Ammon's horn (tissue), 1 donor: Measurements from ENCODE around the gene JAK2.
"Not testable (repeated sequence)": the region's sequence is repeated elsewhere in the genome, so short reads cannot be mapped to it uniquely, and the experiment has no call there.

Experiments used
- DNase-seq: peaks from one replicate; pipeline ENCODE4 v3.0.0-alpha.2; 2016; ENCODE audit warnings: low spot score

JAK2 gene

DNA sequence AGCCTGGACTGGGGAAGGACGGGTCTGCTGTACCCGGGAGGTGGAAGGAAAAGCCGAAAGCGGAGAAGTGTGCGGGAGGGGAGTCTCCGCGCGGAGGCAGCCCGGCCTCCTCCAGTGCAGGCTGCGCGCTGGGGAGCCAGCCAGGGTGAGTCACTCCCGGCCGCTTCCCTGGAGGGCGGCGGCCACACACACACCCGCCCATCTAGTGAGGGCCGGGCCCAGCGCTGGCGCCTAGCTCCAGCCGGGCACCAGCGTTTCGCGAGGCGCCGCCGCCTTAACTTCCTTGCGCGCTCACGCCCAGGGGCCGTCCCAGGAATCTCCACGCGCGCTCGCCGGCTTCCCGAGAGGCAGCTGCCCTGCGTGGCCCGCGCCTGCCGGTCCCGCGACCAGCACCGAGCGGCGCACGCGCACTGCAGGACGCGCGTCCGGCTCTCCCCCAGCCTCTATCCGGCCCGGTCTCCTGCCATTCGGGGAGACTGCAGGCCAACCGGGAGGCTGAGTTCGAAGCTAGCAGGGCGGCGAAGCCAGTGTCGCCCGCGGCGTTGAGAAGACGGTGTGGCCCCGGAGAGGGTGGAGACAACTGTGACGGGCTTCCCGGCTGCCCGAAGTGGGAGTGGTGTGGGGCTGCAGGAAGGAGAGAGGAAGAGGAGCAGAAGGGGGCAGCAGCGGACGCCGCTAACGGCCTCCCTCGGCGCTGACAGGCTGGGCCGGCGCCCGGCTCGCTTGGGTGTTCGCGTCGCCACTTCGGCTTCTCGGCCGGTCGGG lies at the start of gene JAK2:
Gene JAK2, plus strand, starts transcription at position 652 of the 765 bp plus-strand sequence. CDS start 36,716 bp downstream, outside the sequence.
- DNase-seq, result peak; percentile 92

GRCh38 chr9:4936277-4936676 lies 48.8 kb upstream of the JAK2 start:
- no peak for DNase-seq

- no peak for DNase-seq
Measured at GRCh38 chr9:4936823-4937222, 48.2 kb upstream of the JAK2 start.

GRCh38 chr9:4937446-4937845 lies 47.6 kb upstream of the JAK2 start:
- DNase-seq, result no peak

GRCh38 chr9:4938496-4938895 lies 46.6 kb upstream of the JAK2 start:
- no peak for DNase-seq

DNA sequence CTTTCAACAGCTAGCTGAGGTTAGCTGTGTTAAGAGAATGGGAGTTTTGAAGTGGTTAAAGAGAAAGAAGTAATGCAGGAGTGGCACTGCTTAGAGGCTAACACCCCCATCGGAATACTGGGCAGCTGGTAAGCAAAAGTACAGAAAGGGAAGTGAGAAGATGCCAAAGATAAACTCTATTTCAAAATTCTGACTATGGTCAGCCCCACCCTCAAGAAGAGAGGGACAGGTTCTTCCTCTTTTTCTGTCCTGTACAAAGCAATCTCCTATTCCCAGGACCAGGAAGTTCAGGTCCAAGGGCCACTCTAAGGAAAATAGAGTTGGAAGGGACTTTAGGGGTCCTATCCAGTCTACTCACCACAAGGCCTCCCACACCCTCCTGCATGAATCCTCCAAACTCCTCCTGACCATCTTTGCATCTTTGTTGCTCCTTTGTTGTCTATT lies 45.9 kb upstream of the JAK2 start:
- DNase-seq, result peak; percentile 48

- not testable (repeated sequence) for DNase-seq
Measured at GRCh38 chr9:4942042-4942691, 42.9 kb upstream of the JAK2 start.

GRCh38 chr9:4943346-4943745 lies 41.7 kb upstream of the JAK2 start:
- DNase-seq, result no peak

- DNase-seq, result not testable (repeated sequence)
Measured at GRCh38 chr9:4944431-4945211, 40.5 kb upstream of the JAK2 start.

DNA sequence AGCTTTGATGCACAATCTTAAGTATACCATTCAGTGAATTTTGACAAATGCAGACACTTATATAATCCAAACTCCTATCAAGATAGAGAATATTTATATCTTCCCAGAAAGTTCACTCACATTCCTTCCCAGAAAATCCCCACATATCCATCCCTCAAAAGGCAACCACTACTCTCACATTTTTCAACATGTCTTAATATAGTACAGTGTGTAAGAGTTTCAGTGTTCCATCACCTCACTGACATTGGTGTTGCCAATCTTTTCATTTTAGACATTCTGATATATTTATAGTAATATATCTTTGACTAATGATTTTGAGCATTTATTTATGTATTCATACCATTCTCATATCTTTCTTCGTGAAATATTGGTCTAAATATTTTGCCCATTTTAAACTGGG lies 38.1 kb upstream of the JAK2 start:
- no peak for DNase-seq

DNA sequence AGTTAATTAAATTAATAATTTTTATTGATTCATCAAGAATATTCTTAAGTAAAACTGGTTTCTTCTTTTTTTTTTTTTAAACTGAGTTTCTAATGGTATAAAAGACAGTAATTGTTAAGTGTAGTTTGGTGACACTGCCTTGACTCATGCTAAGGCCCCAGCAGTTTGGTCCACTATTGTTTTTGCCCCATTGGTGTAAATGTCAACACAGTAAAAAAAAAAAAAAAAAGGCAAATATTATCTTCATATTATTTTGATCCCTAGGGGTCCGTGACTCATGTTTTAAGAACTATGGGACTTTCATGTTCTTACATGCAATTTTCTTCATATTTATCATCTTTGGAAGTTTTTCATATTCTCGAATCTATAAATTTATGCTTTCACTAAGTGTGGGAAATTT lies 29.2 kb upstream of the JAK2 start:
- DNase-seq, result no peak

DNA sequence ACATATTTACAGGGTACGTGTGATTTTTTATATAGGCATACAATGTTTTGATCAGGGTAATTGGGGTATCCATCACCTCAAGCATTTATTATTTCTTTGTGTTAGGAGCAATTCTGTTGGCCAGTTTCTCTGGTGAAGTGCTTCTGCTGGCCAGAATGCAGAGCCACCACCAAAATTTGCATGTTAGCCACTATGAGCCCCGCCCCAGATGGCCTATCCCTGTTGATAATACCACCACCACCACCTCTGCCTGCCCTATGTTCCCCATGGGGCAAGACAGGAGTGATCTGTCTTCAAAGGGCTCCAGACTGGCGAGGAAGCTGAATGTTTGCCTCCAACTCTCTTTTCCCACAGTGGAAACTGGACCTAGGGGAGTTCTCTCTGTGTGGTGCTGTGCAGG lies 26.0 kb upstream of the JAK2 start:
- no peak for DNase-seq

GRCh38 chr9:4962085-4962484 lies 23.0 kb upstream of the JAK2 start:
- DNase-seq, result no peak

DNA sequence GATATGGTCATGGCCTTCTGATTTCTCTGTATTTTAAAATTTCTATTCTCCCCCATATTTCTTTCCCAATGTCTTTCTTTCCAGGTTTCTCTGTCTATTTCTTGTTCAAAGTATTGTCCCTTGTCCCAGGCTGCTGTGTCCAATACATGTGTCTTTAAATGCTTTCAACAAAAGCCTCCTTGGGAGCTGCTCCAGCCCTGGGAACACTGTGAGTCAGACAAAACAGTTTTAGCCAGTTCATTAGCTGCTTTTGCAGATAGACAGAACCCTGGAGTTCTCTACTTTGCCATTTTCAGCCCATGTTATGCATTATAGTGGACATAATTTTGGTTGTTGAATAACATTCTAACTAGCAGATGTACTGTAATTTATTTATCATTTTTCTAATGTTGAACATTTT lies 20.5 kb upstream of the JAK2 start:
- DNase-seq, result no peak

DNA sequence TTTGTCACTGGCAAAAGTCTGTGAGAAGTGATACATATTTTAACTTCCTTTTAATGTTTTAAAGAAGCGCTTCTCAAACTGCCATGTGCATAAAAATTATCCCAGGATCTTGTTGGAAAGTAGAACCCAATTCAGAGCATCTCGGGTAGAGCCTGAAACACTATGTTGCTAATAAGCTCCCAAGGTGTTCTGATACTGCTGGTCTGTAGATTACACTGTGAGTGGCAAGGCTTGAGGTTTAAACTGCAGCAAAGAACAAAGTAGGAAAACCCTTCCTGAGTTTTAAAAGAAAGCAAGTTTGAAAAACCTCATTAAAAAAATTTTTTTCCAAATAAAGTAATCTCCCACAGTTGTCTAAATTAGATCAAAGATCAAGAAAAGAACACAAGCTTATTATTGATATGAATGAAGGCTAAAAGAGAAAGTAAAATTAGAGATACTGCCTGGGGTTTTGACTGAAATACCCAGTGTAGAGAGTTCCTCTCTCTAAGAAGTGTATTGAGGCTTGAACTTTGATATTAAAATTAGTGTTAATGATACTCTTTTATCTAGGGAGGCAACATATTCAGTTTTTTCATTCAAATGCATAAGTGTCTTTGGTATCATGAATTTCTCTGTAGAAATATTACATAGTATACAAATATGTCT lies 19.8 kb upstream of the JAK2 start:
- DNase-seq, result no peak

DNA sequence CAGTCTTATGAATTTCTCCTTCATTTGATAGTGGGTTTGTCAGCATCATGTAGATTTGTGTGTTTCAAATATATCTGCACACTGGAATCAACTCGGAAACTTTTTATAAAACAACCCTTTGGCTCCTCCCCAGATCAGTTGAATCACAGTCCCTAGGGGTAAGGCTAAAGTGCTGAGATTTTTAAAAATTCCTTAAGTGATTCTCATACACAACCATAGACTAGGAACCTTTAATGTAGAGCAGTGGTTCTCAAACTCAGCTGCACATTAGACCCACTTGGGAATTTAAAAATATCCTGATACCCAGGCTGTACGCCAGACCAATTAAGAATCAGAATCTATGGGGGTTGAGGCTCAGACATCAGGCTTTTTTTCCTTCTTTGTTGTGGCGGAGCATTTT lies 17.5 kb upstream of the JAK2 start:
- DNase-seq, result no peak

- DNase-seq, result no peak
Measured at GRCh38 chr9:4969130-4969529, 15.9 kb upstream of the JAK2 start.

- DNase-seq, result no peak
Measured at GRCh38 chr9:4970970-4971641, 14.0 kb upstream of the JAK2 start.

DNA sequence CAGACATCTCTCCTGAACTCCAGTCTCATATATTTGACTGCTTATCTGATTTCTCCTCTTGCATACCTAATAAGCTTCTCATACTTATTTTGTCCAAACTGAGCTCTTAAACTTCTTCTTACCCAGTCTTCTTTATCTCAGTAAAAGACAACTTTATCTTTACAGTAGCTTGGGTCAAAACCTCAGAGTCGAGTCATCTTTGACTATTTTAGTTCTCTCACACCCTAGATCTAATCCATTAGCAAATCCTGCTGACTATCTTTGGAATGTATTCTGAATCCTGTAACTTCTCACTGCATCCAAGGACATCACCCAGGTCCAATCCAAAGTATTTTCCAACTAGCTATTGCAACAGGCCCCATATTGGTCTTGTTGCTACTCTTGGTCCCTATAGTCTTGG lies 11.8 kb upstream of the JAK2 start:
- DNase-seq, result no peak

- no peak for DNase-seq
Measured at GRCh38 chr9:4973902-4974301, 11.2 kb upstream of the JAK2 start.

- DNase-seq, result no peak
Measured at GRCh38 chr9:4979239-4979638, 5.8 kb upstream of the JAK2 start.
